OCI-M2 (cell line): Measurements from ENCODE around the gene IFI6.

Source experiments
- DNase-seq: peaks from one replicate; lab custom pipeline; 2025; ENCODE audit not compliant: unreplicated experiment; lab: John Stamatoyannopoulos, UW

Gene IFI6

DNA sequence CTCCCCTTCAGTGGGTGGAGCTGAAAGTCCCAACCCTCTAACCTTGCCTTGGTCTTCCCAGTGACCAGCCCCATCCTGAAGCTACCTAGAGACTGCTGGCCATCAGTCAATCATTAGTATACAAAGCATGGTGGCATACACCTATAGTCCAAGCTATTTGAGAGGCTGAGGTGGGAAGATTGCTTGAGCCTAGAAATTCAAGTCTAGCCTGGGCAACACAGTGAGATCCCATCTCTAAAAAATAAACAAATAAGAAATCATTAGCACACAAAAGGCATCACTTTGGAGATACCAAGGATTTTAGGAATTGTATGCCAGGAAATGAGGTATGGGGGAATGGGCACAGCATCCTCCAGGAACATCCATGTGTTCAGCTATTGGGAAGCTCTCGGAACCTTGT lies 4.4 kb upstream of the IFI6 start:
- no peak for DNase-seq

GRCh38 chr1:27672750-27673112 lies 739 bp upstream of the IFI6 start:
- no peak for DNase-seq

GRCh38 chr1:27669876-27670275 lies 2.1 kb downstream of the IFI6 start:
- no peak for DNase-seq

GRCh38 chr1:27668808-27669723 lies 2.9 kb downstream of the IFI6 start:
- DNase-seq: no peak

GRCh38 chr1:27668121-27668807 lies 3.7 kb downstream of the IFI6 start:
- no peak for DNase-seq

- no peak for DNase-seq
Measured at GRCh38 chr1:27666791-27667254, 5.2 kb downstream of the IFI6 start.

DNA sequence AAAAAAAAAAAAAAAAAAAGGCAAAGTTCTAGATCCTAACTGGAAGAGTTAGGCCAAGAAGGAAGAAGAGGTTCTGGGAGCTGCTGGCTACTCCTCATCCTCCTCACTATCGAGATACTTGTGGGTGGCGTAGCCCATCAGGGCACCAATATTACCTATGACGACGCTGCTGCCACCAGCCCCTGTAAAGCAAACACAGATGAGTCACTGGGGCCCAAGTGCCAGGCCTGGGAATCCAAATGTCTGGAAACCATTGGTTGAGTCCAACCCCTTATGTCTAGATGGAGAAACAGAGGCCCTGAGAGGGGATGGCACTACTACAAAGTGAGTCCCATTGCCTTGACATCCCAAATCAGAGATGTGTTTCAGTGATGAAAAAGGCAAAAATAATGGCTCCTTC lies 5.7 kb downstream of the IFI6 start:
- no peak for DNase-seq

- no peak for DNase-seq
Measured at GRCh38 chr1:27665016-27665651, 6.9 kb downstream of the IFI6 start.

GRCh38 chr1:27664291-27664690 lies 7.7 kb downstream of the IFI6 start:
- DNase-seq: no peak

DNA sequence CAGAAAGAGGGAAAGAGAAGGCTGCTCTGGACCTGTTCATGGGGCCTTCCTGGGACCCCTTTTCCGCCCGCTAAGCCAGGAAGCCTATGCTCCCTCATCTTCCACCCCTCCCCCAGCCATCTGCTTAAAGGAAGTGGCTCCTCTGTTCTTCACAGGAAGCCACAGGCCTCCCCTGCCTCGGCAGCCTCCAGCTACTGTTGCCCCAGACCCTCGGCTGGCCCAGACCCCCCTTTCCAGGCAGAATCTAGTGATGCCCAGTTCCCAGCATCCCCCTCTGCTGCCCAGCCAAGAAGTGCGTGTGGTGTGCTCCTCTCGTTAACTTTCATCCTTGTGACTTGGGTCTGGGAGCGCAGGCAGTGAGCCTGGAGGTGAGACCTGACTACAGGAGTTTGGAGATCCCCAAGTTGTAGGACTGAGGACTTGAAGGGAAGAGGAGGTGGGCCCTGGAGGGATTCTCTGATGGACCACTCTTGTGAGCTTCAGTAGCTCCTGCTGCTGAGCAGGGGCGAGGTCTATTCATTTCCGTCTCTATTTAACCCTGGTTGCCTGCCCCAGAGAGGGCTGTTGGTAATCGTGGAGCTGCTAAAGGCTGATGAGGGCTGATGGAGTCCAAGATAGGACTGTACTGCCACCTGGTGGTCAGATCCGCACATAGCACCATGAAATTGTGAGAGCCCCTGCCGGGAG lies 9.1 kb downstream of the IFI6 start:
- peak; percentile 77 for DNase-seq

- no peak for DNase-seq
Measured at GRCh38 chr1:27662261-27662660, 9.7 kb downstream of the IFI6 start.

- DNase-seq: no peak
Measured at GRCh38 chr1:27661412-27662075, 10.4 kb downstream of the IFI6 start.

- no peak for DNase-seq
Measured at GRCh38 chr1:27660300-27660835, 11.6 kb downstream of the IFI6 start.

DNA sequence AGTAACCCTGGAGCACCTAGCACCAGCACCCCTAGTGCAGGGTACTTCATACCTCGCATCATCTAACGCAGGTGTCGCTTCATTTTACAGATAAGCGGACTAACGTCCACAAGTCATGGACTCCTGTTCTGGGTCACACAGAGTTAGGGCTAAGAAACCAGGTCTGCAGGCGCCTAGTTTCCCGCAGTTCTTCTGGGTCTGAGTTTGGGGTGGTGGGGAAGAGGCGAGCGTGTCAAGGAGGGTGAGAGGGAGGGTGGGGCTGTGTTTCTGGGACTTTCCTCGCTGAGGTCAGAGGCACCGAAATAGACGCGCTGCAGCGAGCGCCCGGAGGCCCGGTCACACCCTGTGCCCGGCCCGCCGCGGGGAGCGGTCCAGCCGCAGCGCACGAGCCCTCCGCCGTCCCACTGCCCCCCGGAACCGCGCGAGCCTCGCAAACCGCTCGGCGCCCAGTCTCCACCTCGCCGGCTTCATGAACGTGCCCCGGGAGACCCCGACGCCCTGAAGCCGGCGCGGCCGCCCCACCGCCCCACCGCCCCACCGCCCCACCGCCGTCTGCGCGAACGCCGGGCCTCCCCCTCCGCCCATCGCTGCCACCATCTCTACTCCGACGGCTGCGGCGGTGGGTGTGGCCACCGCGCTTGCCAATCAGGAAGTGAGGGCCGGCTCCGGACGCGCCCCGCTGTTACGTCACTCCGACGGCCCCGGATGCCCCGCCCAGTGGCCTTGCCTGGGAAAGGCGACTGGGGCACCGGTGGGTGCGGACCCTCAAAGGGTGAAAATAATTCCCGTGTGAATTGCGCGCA lies 12.3 kb downstream of the IFI6 start:
- DNase-seq: no peak

- DNase-seq: no peak
Measured at GRCh38 chr1:27658951-27659496, 13.0 kb downstream of the IFI6 start.

GRCh38 chr1:27656157-27656893 lies 15.7 kb downstream of the IFI6 start:
- no peak for DNase-seq

GRCh38 chr1:27655151-27655937 lies 16.6 kb downstream of the IFI6 start:
- no peak for DNase-seq
